Measurements from ENCODE around the gene ZMYM1.
A peak's percentile ranks its signal among the peaks of the same experiment; 100 is the strongest.

Gene ZMYM1

DNA sequence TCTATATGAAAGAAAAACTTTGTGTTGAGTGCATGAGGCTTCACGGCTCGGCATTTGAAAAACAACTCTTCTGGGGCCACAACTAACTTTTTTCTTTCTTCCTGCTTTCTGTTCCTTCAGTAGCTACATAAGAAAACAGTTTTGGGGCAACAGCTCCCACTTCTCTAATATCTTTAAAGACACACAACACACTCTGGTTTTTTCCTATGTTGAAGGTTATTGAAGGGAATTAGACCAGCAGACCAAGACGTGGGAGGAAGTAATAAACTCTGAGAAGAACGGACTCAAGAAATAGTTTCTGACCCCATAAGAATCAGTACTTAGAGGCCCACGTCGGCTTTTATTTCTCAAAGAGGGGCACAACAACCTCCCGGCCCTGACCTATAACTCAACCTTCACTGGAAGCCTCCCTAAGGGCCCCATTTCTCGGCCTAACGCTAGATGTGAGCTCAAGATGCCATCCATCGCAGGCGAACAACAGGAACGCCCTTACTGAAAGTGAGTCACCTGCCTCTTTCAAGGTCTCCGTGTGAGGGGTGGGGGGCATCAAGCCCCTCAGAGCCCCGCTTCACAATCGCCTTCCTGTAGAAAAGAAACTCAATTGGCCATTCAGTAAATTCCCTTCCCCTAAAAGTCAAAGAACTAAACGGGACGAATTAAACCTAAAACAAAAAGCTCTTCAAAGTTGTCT lies 48.3 kb upstream of the ZMYM1 start:
- Histone ChIP-seq H3K4me3 (ENCODE audit: insufficient read depth, low read length, poor library complexity, severe bottlenecking) (peak overlapping the region; percentile 88), H3K27me3 (ENCODE audit: low read length) (no peaks in the 10 kb centered on the region), H3K9ac (ENCODE audit: low read length) (peak overlapping the region; percentile 80), H3F3A (ENCODE audit: insufficient read depth) (peaks cover 10% of the 10 kb centered on the region), H2AFZ (ENCODE audit: low read depth, low read length, severe bottlenecking) (peak overlapping the region; percentile 72), H4K20me1 (ENCODE audit: low read depth, low read length) (no peaks in the 10 kb centered on the region), H3K36me3 (ENCODE audit: low read length) (peaks cover 13% of the 10 kb centered on the region), H3K4me2 (ENCODE audit: low read depth, low read length, poor library complexity, severe bottlenecking) (peak overlapping the region; percentile 98), H3K9me2 (replicated peaks; ENCODE audit: insufficient read depth, low read length) (no peaks in the 10 kb centered on the region), H3K27ac (ENCODE audit: low read depth, low read length) (peak overlapping the region; percentile 68), H3K9me3 (ENCODE audit: insufficient read depth, low read length) (peaks cover 13% of the 10 kb centered on the region; the same call in 1 of the 2 replicates), H3K79me2 (ENCODE audit: insufficient read depth, low read length) (peaks cover 19% of the 10 kb centered on the region)
- TF ChIP-seq, protein P1, sequence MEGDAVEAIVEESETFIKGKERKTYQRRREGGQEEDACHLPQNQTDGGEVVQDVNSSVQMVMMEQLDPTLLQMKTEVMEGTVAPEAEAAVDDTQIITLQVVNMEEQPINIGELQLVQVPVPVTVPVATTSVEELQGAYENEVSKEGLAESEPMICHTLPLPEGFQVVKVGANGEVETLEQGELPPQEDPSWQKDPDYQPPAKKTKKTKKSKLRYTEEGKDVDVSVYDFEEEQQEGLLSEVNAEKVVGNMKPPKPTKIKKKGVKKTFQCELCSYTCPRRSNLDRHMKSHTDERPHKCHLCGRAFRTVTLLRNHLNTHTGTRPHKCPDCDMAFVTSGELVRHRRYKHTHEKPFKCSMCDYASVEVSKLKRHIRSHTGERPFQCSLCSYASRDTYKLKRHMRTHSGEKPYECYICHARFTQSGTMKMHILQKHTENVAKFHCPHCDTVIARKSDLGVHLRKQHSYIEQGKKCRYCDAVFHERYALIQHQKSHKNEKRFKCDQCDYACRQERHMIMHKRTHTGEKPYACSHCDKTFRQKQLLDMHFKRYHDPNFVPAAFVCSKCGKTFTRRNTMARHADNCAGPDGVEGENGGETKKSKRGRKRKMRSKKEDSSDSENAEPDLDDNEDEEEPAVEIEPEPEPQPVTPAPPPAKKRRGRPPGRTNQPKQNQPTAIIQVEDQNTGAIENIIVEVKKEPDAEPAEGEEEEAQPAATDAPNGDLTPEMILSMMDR (IDR thresholded peaks at IDR 0.05; ENCODE audit: insufficient read depth, low read length, poor library complexity, severe bottlenecking) = no peak
- no peak for TF ChIP-seq EZH2phosphoT487 (conservative IDR thresholded peaks at IDR 0.05; ENCODE audit: low read length)

DNA sequence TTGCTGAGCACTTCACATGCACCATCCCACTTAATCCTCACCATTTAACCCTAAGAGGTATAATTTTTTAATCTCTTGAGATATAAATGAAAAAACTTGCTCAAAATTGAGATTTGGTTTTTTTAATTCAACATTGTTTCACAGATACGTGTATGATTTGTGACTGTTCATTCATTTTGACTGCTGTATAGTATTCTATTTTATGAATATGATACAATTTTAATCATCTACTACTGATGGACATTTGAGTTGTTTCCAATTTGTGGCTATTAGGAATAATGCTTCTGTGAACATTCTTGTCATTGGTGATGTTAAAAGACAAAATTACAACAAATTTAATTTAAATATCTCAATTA lies 46.8 kb upstream of the ZMYM1 start:
- Histone ChIP-seq H3K9me3 (ENCODE audit: insufficient read depth, low read length) (peaks cover 13% of the 10 kb centered on the region; the same call in 1 of the 2 replicates), H3K9ac (ENCODE audit: low read length) (no peak overlapping the region), H3K4me2 (ENCODE audit: low read depth, low read length, poor library complexity, severe bottlenecking) (peak overlapping the region; percentile 98), H3K27me3 (ENCODE audit: low read length) (no peaks in the 10 kb centered on the region), H2AFZ (ENCODE audit: low read depth, low read length, severe bottlenecking) (peak overlapping the region; percentile 72), H3F3A (ENCODE audit: insufficient read depth) (peaks cover 10% of the 10 kb centered on the region), H3K9me2 (replicated peaks; ENCODE audit: insufficient read depth, low read length) (no peaks in the 10 kb centered on the region), H3K27ac (ENCODE audit: low read depth, low read length) (no peak overlapping the region), H3K79me2 (ENCODE audit: insufficient read depth, low read length) (peaks cover 19% of the 10 kb centered on the region), H3K36me3 (ENCODE audit: low read length) (peaks cover 13% of the 10 kb centered on the region), H3K4me3 (ENCODE audit: insufficient read depth, low read length, poor library complexity, severe bottlenecking) (peak overlapping the region; percentile 88), H4K20me1 (ENCODE audit: low read depth, low read length) (no peaks in the 10 kb centered on the region)
- no peak for TF ChIP-seq EZH2phosphoT487 (conservative IDR thresholded peaks at IDR 0.05; ENCODE audit: low read length)
- TF ChIP-seq, protein P1 (IDR thresholded peaks at IDR 0.05; ENCODE audit: insufficient read depth, low read length, poor library complexity, severe bottlenecking) = no peak

DNA sequence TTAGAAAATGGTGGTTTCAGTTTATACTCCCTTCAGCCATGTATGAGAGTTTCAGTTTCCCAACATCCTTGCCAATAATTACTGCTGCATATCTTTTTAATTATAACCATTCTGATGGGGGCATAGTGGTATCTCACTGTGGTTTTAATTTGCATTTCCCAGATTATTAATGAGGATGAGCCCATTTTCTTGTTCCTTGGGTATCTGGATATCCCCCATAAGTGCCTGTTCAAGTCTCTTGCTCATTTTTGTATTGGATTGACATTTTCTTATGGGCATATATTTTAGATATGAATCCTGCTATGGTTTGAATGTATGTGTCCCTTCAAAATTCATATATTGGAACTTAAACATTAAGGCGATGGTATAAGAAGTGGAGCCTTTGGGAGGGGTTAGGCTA lies 45.8 kb upstream of the ZMYM1 start:
- H3K27ac ChIP-seq (ENCODE audit: low read depth, low read length) = no peak overlapping the region
- peaks cover 10% of the 10 kb centered on the region for H3F3A ChIP-seq (ENCODE audit: insufficient read depth)
- no peak overlapping the region for H3K4me2 ChIP-seq (ENCODE audit: low read depth, low read length, poor library complexity, severe bottlenecking)
- H3K27me3 ChIP-seq (ENCODE audit: low read length) = no peaks in the 10 kb centered on the region
- peaks cover 13% of the 10 kb centered on the region for H3K36me3 ChIP-seq (ENCODE audit: low read length)
- H3K9ac ChIP-seq (ENCODE audit: low read length) = no peak overlapping the region
- H2AFZ ChIP-seq (ENCODE audit: low read depth, low read length, severe bottlenecking) = no peak overlapping the region
- H3K4me3 ChIP-seq (ENCODE audit: insufficient read depth, low read length, poor library complexity, severe bottlenecking) = no peak overlapping the region
- no peaks in the 10 kb centered on the region for H3K9me2 ChIP-seq (replicated peaks; ENCODE audit: insufficient read depth, low read length)
- TF ChIP-seq EZH2phosphoT487 (conservative IDR thresholded peaks at IDR 0.05; ENCODE audit: low read length) = no peak
- TF ChIP-seq, protein P1 (IDR thresholded peaks at IDR 0.05; ENCODE audit: insufficient read depth, low read length, poor library complexity, severe bottlenecking) = no peak
- H3K9me3 ChIP-seq (ENCODE audit: insufficient read depth, low read length) = peaks cover 13% of the 10 kb centered on the region; the same call in 1 of the 2 replicates
- no peaks in the 10 kb centered on the region for H4K20me1 ChIP-seq (ENCODE audit: low read depth, low read length)
- peaks cover 19% of the 10 kb centered on the region for H3K79me2 ChIP-seq (ENCODE audit: insufficient read depth, low read length)

Data from SU-DHL-6 (cell line).